Uterus (tissue), 4 donors: ENCODE data around the gene FGFBP1. TPM values are rescaled to one million over a fixed set of nuclear protein-coding genes. Genes with fewer than 3 reads are reported as not detected.

Experiments used
- DNase-seq, 2 donors: peaks; one replicate each; pipeline ENCODE4 v3.0.0-alpha.2; 2019 to 2020
- H3K27ac ChIP-seq, 2 donors: fragments of 200-600 bp; sonication (generic); 1 replicate in 1 of 2; 2 replicates in 1 of 2; pipeline ENCODE4 v1.5.1; 2016 to 2018
- H3K27me3 ChIP-seq, 2 donors: fragments of 200-600 bp; sonication (generic); one replicate each; pipeline ENCODE4 v1.5.1; 2018 to 2019; ENCODE audit warnings: control low read depth in 1 of 2
- H3K36me3 ChIP-seq, 2 donors: fragments of 200-600 bp; sonication (generic); one replicate each; pipeline ENCODE4 v1.5.1; 2019; ENCODE audit warnings: control low read depth in 1 of 2
- H3K4me1 ChIP-seq, 2 donors: fragments of 200-600 bp; sonication (generic); one replicate each; pipeline ENCODE4 v1.5.1; 2018 to 2019; ENCODE audit warnings: control low read depth in 1 of 2
- H3K4me3 ChIP-seq, 2 donors: fragments of 200-600 bp; sonication (generic); 1 replicate in 1 of 2; 2 replicates in 1 of 2; pipeline ENCODE4 v1.5.1; 2018 to 2019; ENCODE audit warnings: mild to moderate bottlenecking in 1 of 2
- H3K9me3 ChIP-seq, 2 donors: fragments of 200-600 bp; sonication (generic); one replicate each; pipeline ENCODE4 v1.5.1; 2019; ENCODE audit warnings: control low read depth in 1 of 2
- POLR2A ChIP-seq, 2 donors: fragments of 450-650 bp; IDR thresholded peaks; one replicate each; pipeline ENCODE4 v1.6.1; 2016; ENCODE audit warnings: antibody characterized with exemption in 2 of 2, mild to moderate bottlenecking in 1 of 2, moderate library complexity in 1 of 2
- intact Hi-C: fragments of 100-400 bp; cut with DNase I; formaldehyde crosslinking; loops from one replicate; pipeline ENCODE4 v1.15.1; 2023; ENCODE audit warnings: low total_unique reads
- total RNA-seq, 4 donors: library from RNA; depleted of rRNA in 3 of 4; stranded (reverse); fragments of >200 nt in 3 of 4; gene quantifications; one replicate each; pipeline versions ENCODE4 v1.1.0 to v1.2.4, GENCODE V29; 2014 to 2023
- TF ChIP-seq, protein P1 (sequence below), 4 experiments: fragments of 200-600 bp in 2 of 4; fragments of 450-650 bp in 2 of 4; sonication (generic) in 2 of 4; IDR thresholded peaks; one replicate each; pipeline ENCODE4 v1.5.1; 2016 to 2019; ENCODE audit warnings: antibody characterized with exemption in 4 of 4, mild to moderate bottlenecking in 2 of 4, moderate library complexity in 1 of 4
- donor health status: DM: yes; HTN: yes; CAD: no.

FGFBP1 gene
- total RNA-seq, 4 donors from 2014 or later = not detected

DNA sequence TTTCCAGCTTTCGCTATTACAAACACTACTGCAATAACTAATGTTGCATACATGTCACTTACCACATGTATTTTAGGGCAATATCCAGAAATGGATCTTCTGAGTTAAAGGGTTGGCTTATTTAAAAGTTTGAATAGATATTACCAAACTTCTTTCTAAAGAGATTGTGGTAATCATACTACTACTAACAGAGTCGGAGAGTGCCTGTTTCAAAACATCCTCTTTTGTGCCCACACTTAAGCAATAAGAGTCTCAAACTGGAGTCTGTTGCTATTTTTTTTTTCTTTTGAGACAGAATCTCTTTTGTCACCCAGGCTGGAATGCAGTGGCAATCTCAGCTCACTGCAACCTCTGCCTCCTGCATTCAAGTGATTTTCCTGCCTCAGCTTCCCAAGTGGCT is 35.8 kb downstream of the FGFBP1 start:
- Histone ChIP-seq H3K4me3 (no peak overlapping the region), H3K9me3 (no peaks in the 10 kb centered on the region), H3K27me3 (no peaks in the 10 kb centered on the region), H3K27ac (no peak overlapping the region), H3K4me1 (no peaks in the 10 kb centered on the region), H3K36me3 (no peaks in the 10 kb centered on the region)
- DNase-seq = no peak
- no peak for TF ChIP-seq POLR2A (IDR thresholded peaks at IDR 0.05)
- intact Hi-C loops = no loop called here

DNA sequence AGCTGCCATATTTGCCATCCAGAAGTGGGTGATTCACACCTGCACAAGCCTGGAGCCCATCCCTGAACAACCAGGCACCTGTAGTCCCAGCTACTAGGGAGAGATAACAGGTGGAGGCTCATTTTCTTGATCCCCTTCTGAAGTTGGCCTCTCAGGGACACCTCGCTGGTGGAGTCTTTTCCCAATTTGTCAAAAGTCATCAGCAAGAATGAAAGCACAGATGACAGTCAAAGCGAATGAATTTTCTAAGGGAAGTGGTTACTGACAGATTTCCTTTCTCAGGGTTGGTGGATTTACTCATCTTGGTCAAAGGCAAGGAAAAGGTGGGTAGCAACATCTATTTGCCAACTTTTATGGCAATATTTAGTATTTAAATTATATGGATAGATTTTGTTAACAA is 36.5 kb downstream of the FGFBP1 start:
- Histone ChIP-seq H3K27ac (no peak overlapping the region), H3K4me1 (no peaks in the 10 kb centered on the region), H3K4me3 (no peak overlapping the region), H3K36me3 (no peaks in the 10 kb centered on the region), H3K27me3 (no peaks in the 10 kb centered on the region), H3K9me3 (no peaks in the 10 kb centered on the region)
- intact Hi-C loops = no loop called here
- DNase-seq = no peak
- TF ChIP-seq POLR2A (IDR thresholded peaks at IDR 0.05) = no peak
- TF ChIP-seq, protein P1, sequence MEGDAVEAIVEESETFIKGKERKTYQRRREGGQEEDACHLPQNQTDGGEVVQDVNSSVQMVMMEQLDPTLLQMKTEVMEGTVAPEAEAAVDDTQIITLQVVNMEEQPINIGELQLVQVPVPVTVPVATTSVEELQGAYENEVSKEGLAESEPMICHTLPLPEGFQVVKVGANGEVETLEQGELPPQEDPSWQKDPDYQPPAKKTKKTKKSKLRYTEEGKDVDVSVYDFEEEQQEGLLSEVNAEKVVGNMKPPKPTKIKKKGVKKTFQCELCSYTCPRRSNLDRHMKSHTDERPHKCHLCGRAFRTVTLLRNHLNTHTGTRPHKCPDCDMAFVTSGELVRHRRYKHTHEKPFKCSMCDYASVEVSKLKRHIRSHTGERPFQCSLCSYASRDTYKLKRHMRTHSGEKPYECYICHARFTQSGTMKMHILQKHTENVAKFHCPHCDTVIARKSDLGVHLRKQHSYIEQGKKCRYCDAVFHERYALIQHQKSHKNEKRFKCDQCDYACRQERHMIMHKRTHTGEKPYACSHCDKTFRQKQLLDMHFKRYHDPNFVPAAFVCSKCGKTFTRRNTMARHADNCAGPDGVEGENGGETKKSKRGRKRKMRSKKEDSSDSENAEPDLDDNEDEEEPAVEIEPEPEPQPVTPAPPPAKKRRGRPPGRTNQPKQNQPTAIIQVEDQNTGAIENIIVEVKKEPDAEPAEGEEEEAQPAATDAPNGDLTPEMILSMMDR (IDR thresholded peaks at IDR 0.05) = no peak

DNA sequence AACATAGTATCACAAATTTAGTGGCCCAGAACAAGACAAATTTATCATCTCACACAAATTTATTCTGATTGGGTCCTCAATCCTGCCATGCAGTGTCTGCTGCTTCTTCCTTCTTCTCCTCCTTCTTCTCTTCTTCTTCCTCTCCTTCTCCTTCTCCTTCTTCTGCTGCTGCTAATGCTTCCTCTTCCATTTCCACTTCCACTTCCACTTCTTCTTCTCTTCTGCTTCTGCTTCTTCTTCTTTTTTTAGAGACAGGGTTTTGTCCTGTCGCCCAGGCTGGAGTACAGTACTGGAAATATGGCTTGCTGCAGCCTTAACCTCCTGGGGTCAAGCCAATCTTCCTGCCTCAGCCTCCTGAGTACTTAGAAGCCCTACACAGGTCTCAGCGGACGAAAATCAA is 37.5 kb downstream of the FGFBP1 start:
- H3K4me1 ChIP-seq = no peaks in the 10 kb centered on the region
- TF ChIP-seq POLR2A (IDR thresholded peaks at IDR 0.05) = no peak
- TF ChIP-seq, protein P1 (IDR thresholded peaks at IDR 0.05) = no peak
- no peak overlapping the region for H3K27ac ChIP-seq
- H3K9me3 ChIP-seq = no peaks in the 10 kb centered on the region
- no peaks in the 10 kb centered on the region for H3K27me3 ChIP-seq
- H3K4me3 ChIP-seq = no peak overlapping the region
- no peak for DNase-seq
- no peaks in the 10 kb centered on the region for H3K36me3 ChIP-seq
- intact Hi-C loops = no loop called here

DNA sequence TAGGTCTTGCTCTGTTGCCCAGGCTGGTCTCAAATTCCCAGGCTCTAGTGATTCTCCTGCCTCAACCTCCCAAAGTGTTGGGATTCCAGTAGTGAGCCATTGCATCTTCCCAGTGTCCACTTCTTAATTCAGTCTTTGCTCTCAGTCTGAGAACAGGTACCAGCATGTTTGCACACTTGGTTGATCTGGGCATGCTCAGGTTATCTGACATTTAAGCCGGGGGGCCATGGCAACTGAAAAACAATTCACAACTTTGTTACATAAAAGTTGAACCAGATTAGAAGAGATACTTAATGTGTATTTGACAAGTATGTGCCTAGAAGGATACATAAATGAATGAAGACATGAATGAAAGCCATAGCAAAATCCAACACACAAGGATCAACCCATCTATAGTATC is 39.0 kb downstream of the FGFBP1 start:
- no peak overlapping the region for H3K4me3 ChIP-seq
- DNase-seq = no peak

DNA sequence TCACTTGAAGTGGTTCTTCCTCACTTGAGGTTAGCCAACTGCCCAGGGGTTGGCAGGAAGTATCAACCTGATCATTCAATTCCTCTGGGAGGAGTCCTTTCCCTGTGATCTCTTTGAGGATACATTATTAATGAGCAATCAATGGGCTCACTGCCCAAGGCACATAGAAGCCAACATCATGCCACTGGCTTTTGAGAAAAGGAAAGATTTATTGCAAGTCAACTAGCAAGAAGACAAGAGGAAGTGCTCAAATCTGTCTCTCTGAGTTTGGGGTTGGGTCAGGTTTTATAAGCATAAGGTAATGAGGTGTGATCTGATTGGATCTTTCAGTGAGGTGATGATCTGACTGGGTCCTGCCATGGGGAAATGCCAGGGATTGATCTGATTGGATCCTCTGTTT is 39.6 kb downstream of the FGFBP1 start:
- no peak for DNase-seq
- Histone ChIP-seq H3K27me3 (no peaks in the 10 kb centered on the region), H3K9me3 (no peaks in the 10 kb centered on the region), H3K4me3 (no peak overlapping the region), H3K27ac (no peak overlapping the region), H3K4me1 (no peaks in the 10 kb centered on the region), H3K36me3 (no peaks in the 10 kb centered on the region)
- intact Hi-C loops = no loop called here
- TF ChIP-seq, protein P1 (IDR thresholded peaks at IDR 0.05) = no peak
- TF ChIP-seq POLR2A (IDR thresholded peaks at IDR 0.05) = no peak

More for the DNA sequence above, 39.0 kb downstream of the FGFBP1 start:
- TF ChIP-seq, protein P1 (IDR thresholded peaks at IDR 0.05) = no peak
- no peak for TF ChIP-seq POLR2A (IDR thresholded peaks at IDR 0.05)
- Histone ChIP-seq H3K27ac (no peak overlapping the region), H3K4me1 (no peaks in the 10 kb centered on the region), H3K27me3 (no peaks in the 10 kb centered on the region), H3K9me3 (no peaks in the 10 kb centered on the region), H3K36me3 (no peaks in the 10 kb centered on the region)
- intact Hi-C loops = no loop called here

DNA sequence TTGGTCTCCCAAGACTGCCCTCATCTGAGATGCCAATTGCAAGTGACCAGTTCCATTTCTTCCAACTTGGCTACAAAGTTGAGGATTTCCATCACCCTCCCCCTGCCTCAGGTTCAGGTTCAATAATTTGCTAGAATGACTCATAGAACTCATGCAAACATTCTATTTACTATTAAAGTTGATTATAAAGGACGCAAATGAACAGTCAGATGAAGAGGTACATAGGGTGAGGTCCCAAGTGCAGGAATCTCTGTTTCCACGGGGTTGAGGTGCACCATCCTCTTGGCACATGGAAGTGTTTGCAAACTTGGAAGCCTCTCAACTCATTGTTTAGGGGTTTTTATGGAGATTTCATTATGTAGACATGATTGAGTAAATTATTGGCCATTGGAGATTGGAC is 41.0 kb downstream of the FGFBP1 start:
- intact Hi-C loops = no loop called here
- Histone ChIP-seq H3K27ac (no peak overlapping the region), H3K27me3 (no peaks in the 10 kb centered on the region), H3K36me3 (no peaks in the 10 kb centered on the region), H3K9me3 (no peaks in the 10 kb centered on the region), H3K4me3 (no peak overlapping the region), H3K4me1 (no peaks in the 10 kb centered on the region)
- DNase-seq = no peak
- TF ChIP-seq, protein P1 (IDR thresholded peaks at IDR 0.05) = no peak
- TF ChIP-seq POLR2A (IDR thresholded peaks at IDR 0.05) = no peak
